Measurements from ENCODE around the gene PRKCH. TPM values are rescaled to one million over a fixed set of nuclear protein-coding genes. Genes with fewer than 3 reads are reported as not detected.

The PRKCH gene
- total and polyA plus RNA-seq, 8 donors: 35.2 to 48.8 (median 43.1) TPM

DNA sequence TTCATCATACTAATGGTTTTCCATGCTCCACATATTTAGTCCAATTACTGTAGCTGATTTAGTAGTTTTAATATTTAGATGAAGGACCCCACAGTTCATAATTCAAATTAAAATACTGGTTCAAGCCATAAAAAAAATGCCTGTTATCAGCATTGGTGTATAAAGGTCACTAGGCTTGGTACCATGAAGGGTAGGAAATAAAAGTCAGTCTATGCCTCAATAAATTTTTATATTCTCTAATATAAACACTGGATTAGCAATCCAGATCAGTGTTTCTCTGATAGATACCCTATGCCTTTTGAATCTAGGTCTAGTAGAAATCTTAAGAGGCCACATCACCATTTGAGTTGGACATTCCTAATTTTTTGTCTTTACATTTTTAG, 210.7 kb downstream of the PRKCH start:
- H3K4me1 ChIP-seq: peaks cover 12 to 77% of the 10 kb centered on the region in 2 donors
- no peaks in the 10 kb centered on the region for H3K9me3 ChIP-seq
- H3K36me3 ChIP-seq: peaks cover 0 to 4% of the 10 kb centered on the region in 2 donors
- intact Hi-C loops (cut with DNase I): loop anchor here in 1 of 2 donors (10.0 kb wide), 1 partner anchor 47 kb away; no protein-coding TSS in a partner anchor
- H3K27ac ChIP-seq: peak overlapping the region in 1 of 2 donors; percentile 59
- ATAC-seq (no peak), DNase-seq (no peak)
- TF ChIP-seq, protein P1, sequence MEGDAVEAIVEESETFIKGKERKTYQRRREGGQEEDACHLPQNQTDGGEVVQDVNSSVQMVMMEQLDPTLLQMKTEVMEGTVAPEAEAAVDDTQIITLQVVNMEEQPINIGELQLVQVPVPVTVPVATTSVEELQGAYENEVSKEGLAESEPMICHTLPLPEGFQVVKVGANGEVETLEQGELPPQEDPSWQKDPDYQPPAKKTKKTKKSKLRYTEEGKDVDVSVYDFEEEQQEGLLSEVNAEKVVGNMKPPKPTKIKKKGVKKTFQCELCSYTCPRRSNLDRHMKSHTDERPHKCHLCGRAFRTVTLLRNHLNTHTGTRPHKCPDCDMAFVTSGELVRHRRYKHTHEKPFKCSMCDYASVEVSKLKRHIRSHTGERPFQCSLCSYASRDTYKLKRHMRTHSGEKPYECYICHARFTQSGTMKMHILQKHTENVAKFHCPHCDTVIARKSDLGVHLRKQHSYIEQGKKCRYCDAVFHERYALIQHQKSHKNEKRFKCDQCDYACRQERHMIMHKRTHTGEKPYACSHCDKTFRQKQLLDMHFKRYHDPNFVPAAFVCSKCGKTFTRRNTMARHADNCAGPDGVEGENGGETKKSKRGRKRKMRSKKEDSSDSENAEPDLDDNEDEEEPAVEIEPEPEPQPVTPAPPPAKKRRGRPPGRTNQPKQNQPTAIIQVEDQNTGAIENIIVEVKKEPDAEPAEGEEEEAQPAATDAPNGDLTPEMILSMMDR (IDR thresholded peaks at IDR 0.05): no peak
- H3K4me3 ChIP-seq: no peak overlapping the region
- H3K27me3 ChIP-seq: no peaks in the 10 kb centered on the region

DNA sequence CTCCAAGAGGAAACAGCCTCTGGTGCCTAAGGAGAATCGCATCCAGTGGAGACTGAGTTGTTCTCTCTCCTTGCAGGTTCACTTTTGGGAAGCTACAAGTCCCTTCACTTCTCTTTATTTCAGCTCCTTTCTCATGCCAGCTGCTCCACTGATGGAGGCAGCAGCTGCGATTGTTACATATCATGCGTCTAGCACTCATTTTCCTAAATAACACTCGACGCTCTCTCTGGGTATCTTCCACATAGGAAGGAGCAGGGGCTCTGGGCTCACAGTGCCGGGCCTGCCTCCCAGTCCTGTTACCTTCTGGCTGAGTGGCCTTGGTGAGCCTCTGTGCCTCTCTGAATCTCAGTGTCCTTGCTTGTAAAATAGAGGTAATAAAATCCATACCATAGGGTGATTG, 211.4 kb downstream of the PRKCH start:
- ATAC-seq (no peak), DNase-seq (no peak)
- intact Hi-C loops (cut with DNase I): loop anchor here in 1 of 2 donors (10.0 kb wide), 1 partner anchor 48 kb away; no protein-coding TSS in a partner anchor
- H3K27ac ChIP-seq: peak overlapping the region in 1 of 2 donors; percentile 59
- H3K27me3 ChIP-seq: no peaks in the 10 kb centered on the region
- H3K4me1 ChIP-seq: peaks cover 12 to 77% of the 10 kb centered on the region in 2 donors
- H3K36me3 ChIP-seq: peaks cover 0 to 4% of the 10 kb centered on the region in 2 donors
- H3K9me3 ChIP-seq: no peaks in the 10 kb centered on the region
- H3K4me3 ChIP-seq: no peak overlapping the region
- TF ChIP-seq, protein P1 (IDR thresholded peaks at IDR 0.05): no peak

DNA sequence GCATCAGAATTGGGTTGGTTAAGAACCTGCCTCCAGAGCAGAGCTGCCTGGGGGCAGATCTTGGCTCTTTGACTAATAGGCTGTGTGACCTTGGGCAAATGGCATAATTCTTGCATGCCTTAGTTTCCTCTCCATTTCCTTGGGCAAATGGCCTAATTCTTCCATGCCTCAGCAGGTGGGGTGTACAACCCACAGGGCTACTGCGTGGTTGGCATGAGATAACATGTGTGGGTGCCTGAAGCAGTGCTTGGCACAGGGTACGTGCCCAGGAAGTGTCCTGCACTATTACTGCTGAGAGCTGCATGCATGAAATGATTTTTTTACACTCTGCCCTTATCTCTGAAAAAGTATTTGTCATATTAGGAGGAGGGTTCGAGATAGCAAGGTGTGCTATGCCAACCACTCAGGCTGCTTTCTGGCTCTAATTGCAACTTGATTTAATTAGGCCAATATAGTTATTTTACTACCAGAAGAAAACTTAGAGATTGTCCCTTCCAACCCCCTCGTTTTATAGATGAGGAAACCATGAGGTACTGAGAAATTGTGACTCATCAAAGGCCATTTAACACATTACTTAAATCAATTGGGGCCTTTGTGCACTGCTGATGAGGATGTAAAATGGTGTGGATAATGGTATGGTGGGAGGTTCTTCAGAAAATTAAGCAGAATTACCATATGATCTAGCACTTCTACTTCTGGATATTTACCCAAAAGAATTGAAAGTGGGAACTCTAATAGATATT, 212.3 kb downstream of the PRKCH start:
- H3K36me3 ChIP-seq: peaks cover 0 to 4% of the 10 kb centered on the region in 2 donors
- DNase-seq: no peak
- TF ChIP-seq, protein P1 (IDR thresholded peaks at IDR 0.05): no peak
- intact Hi-C loops (cut with DNase I): loop anchor here in 1 of 2 donors (10.0 kb wide), 1 partner anchor 49 kb away; no protein-coding TSS in a partner anchor
- H3K27ac ChIP-seq: peak overlapping the region in 1 of 2 donors; percentile 14
- H3K27me3 ChIP-seq: no peaks in the 10 kb centered on the region
- H3K4me3 ChIP-seq: no peak overlapping the region
- peaks cover 20 to 78% of the 10 kb centered on the region in 2 donors for H3K4me1 ChIP-seq
- no peaks in the 10 kb centered on the region for H3K9me3 ChIP-seq
- ATAC-seq: no peak

DNA sequence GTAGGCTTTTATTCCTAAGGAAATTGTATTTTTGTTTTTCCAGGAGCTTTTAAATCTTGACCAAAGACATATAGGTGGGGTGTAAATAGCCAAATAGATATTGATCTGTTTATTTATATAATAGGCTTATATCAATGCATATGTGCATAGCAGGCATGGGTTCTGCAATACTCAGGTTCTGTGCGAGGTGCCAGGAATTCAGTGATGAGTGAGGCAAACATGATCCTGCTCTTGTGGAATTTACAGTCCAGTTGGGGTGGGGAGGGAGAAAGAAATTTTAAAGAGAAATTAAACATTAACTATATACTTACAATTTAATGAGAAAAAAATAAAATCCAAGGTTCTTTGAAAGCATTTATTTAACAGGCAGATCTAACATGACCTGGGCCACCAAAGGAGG, 213.7 kb downstream of the PRKCH start:
- TF ChIP-seq, protein P1 (IDR thresholded peaks at IDR 0.05): no peak
- no peaks in the 10 kb centered on the region for H3K36me3 ChIP-seq
- no peak for DNase-seq
- intact Hi-C loops (cut with DNase I): loop anchor here in 1 of 2 donors (10.0 kb wide), 1 partner anchor 50 kb away; no protein-coding TSS in a partner anchor
- no peak for ATAC-seq
- peak overlapping the region in 1 of 2 donors; percentile 10 for H3K27ac ChIP-seq
- no peaks in the 10 kb centered on the region for H3K9me3 ChIP-seq
- peaks cover 20 to 77% of the 10 kb centered on the region in 2 donors for H3K4me1 ChIP-seq
- H3K4me3 ChIP-seq: no peak overlapping the region
- no peaks in the 10 kb centered on the region for H3K27me3 ChIP-seq

DNA sequence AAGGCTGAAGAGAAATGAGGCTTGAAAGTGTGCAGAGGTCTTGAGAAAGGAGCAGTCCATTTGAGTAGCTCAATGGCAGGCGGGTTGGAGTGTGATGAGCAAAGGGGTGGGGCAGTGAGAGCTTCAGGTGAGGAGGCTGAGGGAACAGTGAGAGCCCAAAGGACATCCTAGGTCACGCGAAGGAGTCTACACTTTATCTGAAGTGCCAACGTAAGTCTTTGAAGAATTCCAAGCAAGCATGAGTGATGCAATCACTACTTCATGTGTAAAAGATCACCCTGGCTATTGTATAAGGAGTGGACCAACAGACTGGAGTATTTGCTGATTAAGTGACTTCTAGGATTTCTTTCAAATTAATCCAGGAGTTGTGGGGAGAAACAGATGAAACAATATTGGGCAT, 214.1 kb downstream of the PRKCH start:
- Histone ChIP-seq H3K9me3 (no peaks in the 10 kb centered on the region), H3K27me3 (no peaks in the 10 kb centered on the region), H3K27ac (peak overlapping the region in 1 of 2 donors; percentile 10), H3K4me1 (peaks cover 20 to 73% of the 10 kb centered on the region in 2 donors), H3K4me3 (no peak overlapping the region), H3K36me3 (no peaks in the 10 kb centered on the region)
- ATAC-seq (peak; percentile 52), DNase-seq (no peak)
- intact Hi-C loops (cut with DNase I): loop anchor here in 1 of 2 donors (10.0 kb wide), 1 partner anchor 51 kb away; no protein-coding TSS in a partner anchor
- TF ChIP-seq, protein P1 (IDR thresholded peaks at IDR 0.05): no peak
